Gastroesophageal sphincter (tissue), 3 donors: ENCODE measurements around the gene ARHGAP28.

Experiments used
- EP300 ChIP-seq: sonication (generic); formaldehyde crosslinking; IDR thresholded peaks from one replicate; pipeline ENCODE4 v1.6.1; 2017; ENCODE audit warnings: antibody characterized with exemption, mild to moderate bottlenecking
- POLR2A ChIP-seq, 2 donors: fragments of 450-650 bp; IDR thresholded peaks; one replicate each; pipeline ENCODE4 v1.6.1; 2017; ENCODE audit warnings: antibody characterized with exemption in 2 of 2, mild to moderate bottlenecking in 2 of 2, moderate library complexity in 1 of 2
- TF ChIP-seq, protein P1 (sequence below), 4 experiments: fragments of 200-600 bp in 2 of 4; fragments of 450-650 bp in 2 of 4; sonication (generic) in 1 of 4; IDR thresholded peaks; one replicate each; pipeline ENCODE4 v1.5.1; 2017 to 2019; ENCODE audit warnings: antibody characterized with exemption in 4 of 4, mild to moderate bottlenecking in 2 of 4, moderate library complexity in 2 of 4

DNA sequence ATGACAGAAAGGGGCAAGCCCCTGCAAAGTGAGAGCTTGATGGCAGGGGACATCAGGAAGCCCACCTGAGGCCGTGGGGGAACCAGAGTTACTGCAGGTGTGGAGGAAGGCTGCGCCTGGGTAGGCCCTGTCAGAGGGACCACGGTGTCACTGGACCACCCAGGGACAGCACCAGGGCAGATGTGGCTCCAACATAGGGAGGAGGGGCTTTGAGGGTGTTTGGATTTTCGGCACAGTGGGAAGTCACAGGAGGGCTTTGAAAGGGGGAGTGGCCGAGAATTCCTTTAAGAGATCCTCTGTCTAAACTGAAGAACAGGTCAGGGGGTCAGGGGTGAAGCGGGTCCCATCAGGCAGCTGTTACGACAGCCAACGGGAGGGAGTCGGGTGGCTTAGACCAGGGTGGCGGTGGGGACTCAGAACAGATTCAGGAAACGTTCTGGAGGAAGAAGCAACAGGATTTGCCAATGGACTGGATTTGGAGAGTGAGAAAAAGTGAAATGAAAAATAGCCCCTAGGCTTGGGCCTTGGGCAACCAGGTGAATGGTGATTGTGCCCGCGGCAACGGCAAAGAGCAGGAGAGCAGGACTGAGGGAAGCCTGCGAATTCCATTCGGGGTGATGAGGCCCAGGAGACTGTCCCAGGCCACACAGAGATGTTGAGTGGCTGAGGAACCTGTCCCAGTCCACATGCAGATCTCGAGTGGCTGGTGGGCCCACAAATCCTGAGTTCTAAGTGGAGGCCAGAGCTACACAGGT, 222.0 kb downstream of the ARHGAP28 start:
- TF ChIP-seq, protein P1, sequence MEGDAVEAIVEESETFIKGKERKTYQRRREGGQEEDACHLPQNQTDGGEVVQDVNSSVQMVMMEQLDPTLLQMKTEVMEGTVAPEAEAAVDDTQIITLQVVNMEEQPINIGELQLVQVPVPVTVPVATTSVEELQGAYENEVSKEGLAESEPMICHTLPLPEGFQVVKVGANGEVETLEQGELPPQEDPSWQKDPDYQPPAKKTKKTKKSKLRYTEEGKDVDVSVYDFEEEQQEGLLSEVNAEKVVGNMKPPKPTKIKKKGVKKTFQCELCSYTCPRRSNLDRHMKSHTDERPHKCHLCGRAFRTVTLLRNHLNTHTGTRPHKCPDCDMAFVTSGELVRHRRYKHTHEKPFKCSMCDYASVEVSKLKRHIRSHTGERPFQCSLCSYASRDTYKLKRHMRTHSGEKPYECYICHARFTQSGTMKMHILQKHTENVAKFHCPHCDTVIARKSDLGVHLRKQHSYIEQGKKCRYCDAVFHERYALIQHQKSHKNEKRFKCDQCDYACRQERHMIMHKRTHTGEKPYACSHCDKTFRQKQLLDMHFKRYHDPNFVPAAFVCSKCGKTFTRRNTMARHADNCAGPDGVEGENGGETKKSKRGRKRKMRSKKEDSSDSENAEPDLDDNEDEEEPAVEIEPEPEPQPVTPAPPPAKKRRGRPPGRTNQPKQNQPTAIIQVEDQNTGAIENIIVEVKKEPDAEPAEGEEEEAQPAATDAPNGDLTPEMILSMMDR (IDR thresholded peaks at IDR 0.05), result no peak
- TF ChIP-seq POLR2A (IDR thresholded peaks at IDR 0.05), result no peak
- TF ChIP-seq EP300, result no peak
